Keratinocyte (primary cell): ENCODE measurements around the gene ZNF587B.
"Not testable (repeated sequence)": the region's sequence is repeated elsewhere in the genome, so short reads cannot be mapped to it uniquely, and the experiment has no call there.

Experiments
- EZH2 ChIP-seq: IDR thresholded peaks from one replicate; pipeline ENCODE4 v1.6.1; 2012; ENCODE audit warnings: inconsistent platforms, mild to moderate bottlenecking, low read length, moderate library complexity
- TF ChIP-seq, protein P1 (sequence below), 3 experiments: IDR thresholded peaks in 1 of 3; conservative IDR thresholded peaks in 1 of 3; optimal IDR thresholded peaks in 1 of 3; 2 replicates in 2 of 3; 3 replicates in 1 of 3; pipeline versions ENCODE3 to v1.5.1; 2011; ENCODE audit warnings: low read length in 3 of 3, mild to moderate bottlenecking in 3 of 3, moderate library complexity in 2 of 3, control low read depth in 1 of 3, inconsistent platforms in 1 of 3; ENCODE audit not compliant: insufficient read depth in 2 of 3; ENCODE audit errors: extremely low read depth in 1 of 3

GRCh38 chr19:57836991-57837390 lies 6.9 kb downstream of the ZNF587B start:
- TF ChIP-seq, protein P1, sequence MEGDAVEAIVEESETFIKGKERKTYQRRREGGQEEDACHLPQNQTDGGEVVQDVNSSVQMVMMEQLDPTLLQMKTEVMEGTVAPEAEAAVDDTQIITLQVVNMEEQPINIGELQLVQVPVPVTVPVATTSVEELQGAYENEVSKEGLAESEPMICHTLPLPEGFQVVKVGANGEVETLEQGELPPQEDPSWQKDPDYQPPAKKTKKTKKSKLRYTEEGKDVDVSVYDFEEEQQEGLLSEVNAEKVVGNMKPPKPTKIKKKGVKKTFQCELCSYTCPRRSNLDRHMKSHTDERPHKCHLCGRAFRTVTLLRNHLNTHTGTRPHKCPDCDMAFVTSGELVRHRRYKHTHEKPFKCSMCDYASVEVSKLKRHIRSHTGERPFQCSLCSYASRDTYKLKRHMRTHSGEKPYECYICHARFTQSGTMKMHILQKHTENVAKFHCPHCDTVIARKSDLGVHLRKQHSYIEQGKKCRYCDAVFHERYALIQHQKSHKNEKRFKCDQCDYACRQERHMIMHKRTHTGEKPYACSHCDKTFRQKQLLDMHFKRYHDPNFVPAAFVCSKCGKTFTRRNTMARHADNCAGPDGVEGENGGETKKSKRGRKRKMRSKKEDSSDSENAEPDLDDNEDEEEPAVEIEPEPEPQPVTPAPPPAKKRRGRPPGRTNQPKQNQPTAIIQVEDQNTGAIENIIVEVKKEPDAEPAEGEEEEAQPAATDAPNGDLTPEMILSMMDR (optimal IDR thresholded peaks at IDR 0.05 in 1 of 3, IDR thresholded peaks at IDR 0.05 in 1 of 3, conservative IDR thresholded peaks at IDR 0.05 in 1 of 3; ENCODE audit: extremely low read depth in 1 of 3, insufficient read depth in 2 of 3, low read length in 3 of 3) = not testable (repeated sequence)
- not testable (repeated sequence) for TF ChIP-seq EZH2
